TTC549 (cell line): ENCODE measurements around the gene TRAF1.

Source experiments
- FAIRE-seq: peaks from 2 replicates; lab custom pipeline; 2012; peaks lifted over from hg19 to GRCh38; lab: Jason Lieb, UNC

The TRAF1 gene

GRCh38 chr9:120909904-120910303, 16.7 kb downstream of the TRAF1 start:
- no peak for FAIRE-seq

GRCh38 chr9:120905315-120906164, 21.1 kb downstream of the TRAF1 start:
- FAIRE-seq: no peak

- FAIRE-seq: no peak
Measured at GRCh38 chr9:120904978-120905301, 21.7 kb downstream of the TRAF1 start.

- FAIRE-seq: no peak
Measured at GRCh38 chr9:120904061-120904977, 22.3 kb downstream of the TRAF1 start.

GRCh38 chr9:120902569-120903535, 23.7 kb downstream of the TRAF1 start:
- FAIRE-seq: no peak

- FAIRE-seq: no peak
Measured at GRCh38 chr9:120901755-120902568, 24.6 kb downstream of the TRAF1 start.

DNA sequence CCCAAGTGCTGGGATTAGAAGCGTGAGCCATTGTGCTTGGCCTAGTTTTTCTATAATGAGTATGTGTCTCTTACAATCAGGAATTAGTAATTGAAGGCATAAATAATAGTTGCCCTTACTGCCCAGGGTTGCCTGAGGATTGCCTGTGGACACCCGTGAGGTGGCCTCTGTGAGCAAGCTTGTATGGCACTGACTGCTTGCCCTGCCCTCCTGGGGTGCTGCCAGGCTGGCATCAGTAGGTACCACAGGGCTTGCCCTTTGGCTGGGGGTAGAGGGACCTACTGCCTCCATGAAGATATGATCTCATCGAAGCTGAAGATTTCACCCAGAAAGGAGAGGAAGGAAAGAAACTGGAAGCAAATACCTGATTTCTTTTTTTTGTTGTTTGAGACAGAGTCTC, 25.8 kb downstream of the TRAF1 start:
- no peak for FAIRE-seq

DNA sequence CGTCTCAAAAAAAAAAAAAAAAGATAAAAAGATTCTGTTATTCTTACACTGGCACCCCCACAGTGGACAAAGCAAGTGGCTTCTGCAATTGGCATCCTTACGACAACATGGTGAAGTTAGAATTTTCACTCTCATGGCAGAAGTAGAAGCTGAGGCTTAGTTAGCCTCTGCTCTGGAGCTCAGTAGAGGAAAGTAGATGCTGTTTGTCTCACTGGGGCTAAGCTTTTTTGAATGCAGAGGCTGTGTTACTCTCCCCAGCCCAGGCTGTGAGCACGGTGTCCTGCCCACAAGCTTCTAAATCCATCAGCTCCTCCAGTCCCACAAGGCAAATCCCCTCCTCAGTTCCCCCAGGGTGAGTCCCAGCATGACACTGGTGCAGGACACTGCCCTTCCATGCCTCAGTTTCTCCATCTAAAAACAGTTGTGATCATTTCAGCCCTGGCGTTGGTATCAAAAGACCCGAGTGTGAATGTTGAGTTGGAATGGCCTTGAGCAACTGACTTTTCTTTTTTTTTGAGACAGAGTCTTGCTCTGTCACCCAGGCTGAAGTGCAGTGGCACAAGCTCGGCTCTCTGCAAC, 27.0 kb downstream of the TRAF1 start:
- FAIRE-seq: no peak

DNA sequence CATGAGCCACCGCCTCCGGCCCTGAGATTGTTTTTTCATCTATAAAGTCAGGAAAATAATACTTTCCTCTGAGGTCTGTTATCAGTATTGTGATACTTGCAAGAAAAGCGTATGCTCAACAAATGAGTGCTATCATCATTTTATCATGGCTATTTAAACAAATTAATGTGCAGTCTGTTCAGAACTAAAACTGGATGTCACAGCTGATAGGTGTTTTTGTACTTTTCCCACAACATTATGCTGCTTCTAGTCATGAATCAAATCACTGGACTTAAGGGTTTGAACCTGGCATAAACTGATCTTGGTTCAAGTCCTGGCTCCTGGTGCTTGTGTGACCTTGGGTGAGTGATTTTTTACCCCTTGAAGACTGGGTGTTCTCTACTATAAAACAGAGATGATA, 28.2 kb downstream of the TRAF1 start:
- FAIRE-seq: no peak

DNA sequence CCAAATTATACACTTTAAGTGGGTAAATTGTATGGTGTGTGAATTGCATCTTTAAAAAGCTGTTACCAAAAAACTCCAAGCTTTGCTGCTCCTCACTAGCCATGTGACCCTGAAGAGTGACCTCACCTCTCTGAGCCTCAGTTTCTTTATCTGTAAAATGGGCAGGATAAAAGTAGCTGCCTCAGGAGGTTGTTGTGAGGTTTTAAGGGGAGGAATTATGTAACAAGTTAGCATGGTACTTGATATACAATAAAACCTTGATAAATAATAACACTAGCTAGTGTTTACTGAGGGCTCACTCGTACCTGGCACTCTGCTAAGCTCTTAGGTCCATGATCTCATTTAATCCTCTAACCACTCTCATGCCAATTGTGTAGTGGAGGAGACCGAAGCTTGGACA, 30.6 kb downstream of the TRAF1 start:
- FAIRE-seq: no peak

- no peak for FAIRE-seq
Measured at GRCh38 chr9:120894321-120895148, 32.1 kb downstream of the TRAF1 start.

GRCh38 chr9:120893611-120894307, 32.8 kb downstream of the TRAF1 start:
- no peak for FAIRE-seq

DNA sequence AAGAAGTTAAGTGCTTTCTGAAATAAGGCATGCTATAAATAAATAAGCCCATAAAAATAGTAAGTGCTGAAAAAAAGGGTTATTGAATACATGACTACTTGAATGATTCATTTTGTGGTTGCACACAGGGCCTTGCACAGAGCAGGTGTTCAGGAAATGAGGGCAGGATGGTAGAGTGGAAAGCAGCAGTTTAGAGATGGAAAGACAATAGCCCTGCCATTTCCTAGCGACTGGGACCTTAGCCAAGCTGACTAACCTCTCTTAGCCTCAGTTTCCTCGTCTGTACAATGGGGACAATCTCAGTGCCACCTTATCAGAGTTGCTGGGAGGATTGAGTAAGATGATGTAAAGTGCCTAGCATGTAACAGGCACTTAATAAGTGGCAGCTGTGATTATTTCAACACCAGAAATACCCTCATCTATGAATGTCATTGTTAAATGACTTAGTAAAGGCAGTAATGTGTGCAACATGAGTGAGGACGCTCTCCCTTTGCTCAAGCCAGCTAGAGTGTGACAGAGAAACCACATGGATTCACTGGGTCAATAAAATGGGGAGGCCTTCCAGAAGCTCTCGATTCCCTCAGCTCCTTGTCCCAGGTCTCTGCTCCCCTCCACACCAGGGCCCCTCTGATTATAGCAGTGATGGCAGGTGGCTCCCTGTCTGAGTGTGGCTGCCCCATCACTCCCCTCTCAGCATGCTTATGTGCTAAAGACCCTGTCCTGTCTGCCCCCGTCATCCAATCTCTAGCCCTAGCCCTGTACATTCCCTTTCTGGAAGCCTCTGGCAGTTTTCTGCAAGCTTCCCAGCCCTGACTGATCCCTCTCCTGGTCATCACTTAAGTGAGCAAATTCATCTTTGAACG, 33.6 kb downstream of the TRAF1 start:
- no peak for FAIRE-seq

GRCh38 chr9:120891884-120892747, 34.5 kb downstream of the TRAF1 start:
- FAIRE-seq: no peak

DNA sequence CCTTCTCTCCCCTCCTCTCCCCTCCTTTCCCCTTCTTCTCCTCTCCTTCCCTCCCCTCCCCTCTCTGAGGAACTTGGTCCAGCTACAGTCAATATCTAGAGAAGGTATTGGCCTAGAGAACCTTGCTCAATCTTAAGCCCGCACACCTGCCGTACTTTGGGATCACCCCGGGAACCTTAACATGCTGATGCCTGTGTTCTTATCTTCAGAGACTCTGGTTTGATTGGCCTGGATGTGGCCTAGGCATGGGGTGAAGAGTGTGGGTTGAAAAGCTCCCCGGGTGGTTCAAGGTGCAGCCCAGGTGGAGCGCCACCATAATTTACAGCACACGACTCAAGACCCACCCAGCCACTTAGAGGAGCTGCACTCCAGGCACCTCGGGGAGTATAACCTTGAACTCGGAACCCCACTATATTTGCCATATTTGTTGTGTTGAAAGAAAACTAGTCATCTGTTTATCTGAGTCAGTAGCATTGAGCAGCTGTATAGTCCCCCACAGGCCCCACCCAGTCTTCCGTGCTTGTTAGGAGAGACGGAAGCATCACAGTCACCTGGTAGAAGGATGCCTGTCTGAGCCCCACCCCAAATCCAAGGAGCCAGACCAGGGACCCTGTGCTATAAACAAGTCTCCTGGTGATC, 35.2 kb downstream of the TRAF1 start:
- FAIRE-seq: no peak

DNA sequence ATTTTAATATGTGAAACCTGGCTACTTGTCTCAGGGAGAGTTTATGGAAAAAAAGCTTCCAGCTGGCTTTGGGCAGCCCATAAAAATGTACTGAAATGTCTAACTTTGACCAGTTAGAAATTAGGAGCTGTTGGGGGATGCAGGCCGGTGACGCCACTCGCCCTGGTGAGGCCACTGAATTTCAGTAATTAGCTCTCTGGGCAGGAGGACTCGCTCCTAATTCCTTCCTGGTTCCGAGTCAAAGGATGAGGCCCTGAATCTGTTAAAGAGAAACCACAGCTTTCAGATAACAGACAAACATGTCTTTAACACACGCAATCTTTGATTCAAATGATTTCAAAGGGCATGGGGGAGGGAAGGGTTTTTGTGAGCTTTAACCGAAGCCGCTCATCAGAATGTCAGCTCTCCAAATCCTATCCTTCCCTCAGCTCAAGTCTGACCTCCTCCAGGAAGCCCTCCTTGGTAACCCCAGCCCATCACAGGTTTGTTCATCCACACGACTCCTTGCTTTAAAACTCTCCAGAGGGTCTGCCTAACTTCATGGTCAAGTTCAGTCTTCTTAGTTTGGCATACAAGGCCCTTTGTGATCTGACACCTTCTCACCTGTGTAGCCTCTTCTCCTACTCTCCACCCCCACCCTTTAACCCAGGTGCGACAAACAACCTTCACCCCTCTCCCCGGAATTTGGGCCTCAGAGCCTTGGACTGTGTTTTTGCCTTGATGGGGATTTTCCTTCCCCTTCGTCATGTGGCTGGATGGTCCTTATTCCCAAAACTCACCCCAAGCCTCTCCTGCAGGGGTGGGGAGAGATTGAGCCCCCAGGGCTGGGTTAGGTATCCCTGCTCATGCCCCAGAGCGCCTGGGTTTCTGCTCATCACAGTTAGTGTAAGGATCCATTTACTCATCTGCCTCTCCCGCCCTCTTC, 36.0 kb downstream of the TRAF1 start:
- no peak for FAIRE-seq
